Measurements from ENCODE around the gene FKBP5. TPM values are rescaled to one million over a fixed set of nuclear protein-coding genes. Genes with fewer than 3 reads are reported as not detected.

FKBP5 gene
- total and polyA plus RNA-seq, 12 donors, result 19.7 to 234 (median 119) TPM

GRCh38 chr6:35587167-35587566 is 101.5 kb downstream of the FKBP5 start:
- no peak for TF ChIP-seq CTCF (IDR thresholded peaks at IDR 0.05)
- no peak for TF ChIP-seq POLR2A (IDR thresholded peaks at IDR 0.05)
- DNase-seq, result no peak
- Histone ChIP-seq H3K27me3 (no peaks in the 10 kb centered on the region), H3K9me3 (replicated peaks in 1 of 3) (no peaks in the 10 kb centered on the region), H3K4me1 (replicated peaks in 1 of 2) (peaks cover 31 to 84% of the 10 kb centered on the region in 2 donors), H3K27ac (peak overlapping the region in 2 of 5 donors; percentile 60), H3K36me3 (replicated peaks in 1 of 2) (peaks cover 0 to 45% of the 10 kb centered on the region in 2 donors), H3K4me3 (no peak overlapping the region)
- intact Hi-C loops (cut with DNase I), result loop anchor here in 1 of 2 donors (10.0 kb wide), 1 partner anchor 98 kb away; the partner anchor contains the start of gene FKBP5
- 67 to 84% (median 81%) methylated on average over 2 of the region's 2 CpGs for WGBS, 4 donors

GRCh38 chr6:35586542-35586941 is 102.2 kb downstream of the FKBP5 start:
- H3K4me3 ChIP-seq, result no peak overlapping the region
- no peaks in the 10 kb centered on the region for H3K27me3 ChIP-seq
- peak overlapping the region in 2 of 5 donors; percentile 60 for H3K27ac ChIP-seq
- TF ChIP-seq POLR2A (IDR thresholded peaks at IDR 0.05) (no peak), CTCF (IDR thresholded peaks at IDR 0.05) (no peak)
- no peaks in the 10 kb centered on the region for H3K9me3 ChIP-seq (replicated peaks in 1 of 3)
- peaks cover 0 to 50% of the 10 kb centered on the region in 2 donors for H3K36me3 ChIP-seq (replicated peaks in 1 of 2)
- intact Hi-C loops (cut with DNase I), result loop anchor here in 1 of 2 donors (10.0 kb wide), 1 partner anchor 98 kb away; the partner anchor contains the start of gene FKBP5
- H3K4me1 ChIP-seq (replicated peaks in 1 of 2), result peaks cover 25 to 82% of the 10 kb centered on the region in 2 donors
- no peak for DNase-seq

GRCh38 chr6:35585658-35586057 is 103.1 kb downstream of the FKBP5 start:
- DNase-seq, result no peak
- intact Hi-C loops (cut with DNase I), result loop anchor here in 1 of 2 donors (10.0 kb wide), 1 partner anchor 99 kb away; the partner anchor contains the start of gene FKBP5
- H3K9me3 ChIP-seq (replicated peaks in 1 of 3), result no peaks in the 10 kb centered on the region
- TF ChIP-seq CTCF (IDR thresholded peaks at IDR 0.05), result no peak
- TF ChIP-seq POLR2A (IDR thresholded peaks at IDR 0.05), result no peak
- no peak overlapping the region for H3K4me3 ChIP-seq
- H3K4me1 ChIP-seq (replicated peaks in 1 of 2), result peaks cover 16 to 76% of the 10 kb centered on the region in 2 donors
- H3K27me3 ChIP-seq, result no peaks in the 10 kb centered on the region
- peak overlapping the region in 3 of 5 donors; percentile 27 to 60 (median 29) for H3K27ac ChIP-seq
- peaks cover 0 to 50% of the 10 kb centered on the region in 2 donors for H3K36me3 ChIP-seq (replicated peaks in 1 of 2)

GRCh38 chr6:35583893-35584688 is 104.6 kb downstream of the FKBP5 start:
- peak; percentile 61 to 88 (median 85) for TF ChIP-seq CTCF (IDR thresholded peaks at IDR 0.05)
- TF ChIP-seq POLR2A (IDR thresholded peaks at IDR 0.05), result no peak
- Histone ChIP-seq H3K4me1 (replicated peaks in 1 of 2) (peaks cover 7 to 60% of the 10 kb centered on the region in 2 donors), H3K27ac (peak overlapping the region in 2 of 5 donors; percentile 3 to 45), H3K9me3 (replicated peaks in 1 of 3) (no peaks in the 10 kb centered on the region), H3K4me3 (no peak overlapping the region), H3K27me3 (no peaks in the 10 kb centered on the region), H3K36me3 (replicated peaks in 1 of 2) (peaks cover 0 to 51% of the 10 kb centered on the region in 2 donors)
- WGBS, 4 donors, result 19 to 27% (median 21%) methylated on average over 6 of the region's 6 CpGs
- intact Hi-C loops (cut with DNase I), result loop anchor here (5.0 to 10.0 kb wide), 3 partner anchors 33 to 153 kb away; partner anchors contain the start of genes ARMC12 (in 2 of the 2) and FKBP5 (in 1 of the 2)
- DNase-seq, result peak; percentile 61 to 89 (median 74)

Measured in adrenal gland (tissue), 12 donors.